Ovary (tissue), 3 donors: ENCODE data around the gene NAT8.
"Not testable (repeated sequence)": the region's sequence is repeated elsewhere in the genome, so short reads cannot be mapped to it uniquely, and the experiment has no call there.

Source experiments
- CTCF ChIP-seq, 3 donors: fragments of 450-650 bp in 2 of 3; fragments of 200-600 bp in 1 of 3; IDR thresholded peaks; one replicate each; pipeline versions ENCODE4 v1.5.1 to v1.8.0; 2016 to 2022; ENCODE audit warnings: antibody characterized with exemption in 3 of 3, mild to moderate bottlenecking in 1 of 3
- EP300 ChIP-seq: sonication (generic); formaldehyde crosslinking; IDR thresholded peaks from one replicate; pipeline ENCODE4 v1.6.1; 2017; ENCODE audit warnings: antibody characterized with exemption
- POLR2A ChIP-seq: fragments of 450-650 bp; IDR thresholded peaks from one replicate; pipeline ENCODE4 v1.6.1; 2017; ENCODE audit warnings: antibody characterized with exemption, mild to moderate bottlenecking, moderate library complexity
- donor health status: DM: no; HTN: no; CAD: no.

GRCh38 chr2:73624625-73625024, 17.6 kb downstream of the NAT8 start:
- TF ChIP-seq POLR2A; CTCF (IDR thresholded peaks at IDR 0.05); EP300: not testable (repeated sequence)
